ENCODE measurements around the gene ZRANB3. TPM values are rescaled to one million over a fixed set of nuclear protein-coding genes. Genes with fewer than 3 reads are reported as not detected.
"Not testable (repeated sequence)": the region's sequence is repeated elsewhere in the genome, so short reads cannot be mapped to it uniquely, and the experiment has no call there.

Gene ZRANB3
- total RNA-seq, 1 donor from 2014 or later, result 1.4 TPM

DNA sequence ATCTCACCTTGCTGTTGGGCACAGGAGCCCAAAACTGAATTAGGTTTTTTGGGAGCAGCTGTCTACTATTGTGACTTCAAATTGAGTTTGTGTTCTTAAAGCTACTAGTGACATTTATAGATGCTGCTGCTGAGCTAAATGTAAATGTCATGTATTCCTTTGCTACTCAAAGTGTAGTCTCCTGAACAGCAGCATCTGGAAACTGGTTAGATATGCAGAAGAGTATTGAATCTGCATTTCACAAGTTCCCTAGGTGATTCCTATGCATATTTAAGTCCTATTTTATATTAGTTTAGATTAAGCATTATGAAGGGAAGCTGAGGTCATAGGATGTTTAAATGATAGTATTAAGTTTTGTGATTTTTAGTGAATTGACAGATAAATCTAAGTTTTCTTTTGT, 411.4 kb downstream of the ZRANB3 start:
- Histone ChIP-seq H3K9me3 (replicated peaks) (no peaks in the 10 kb centered on the region), H3K4me1 (peaks cover 16% of the 10 kb centered on the region), H3K36me3 (peaks cover 36% of the 10 kb centered on the region), H3K27me3 (ENCODE audit: low read depth) (no peaks in the 10 kb centered on the region), H3K27ac (replicated peaks) (no peak overlapping the region), H3K4me3 (no peak overlapping the region)
- intact Hi-C loops (cut with micrococcal nuclease), result no loop called here
- TF ChIP-seq CTCF (IDR thresholded peaks at IDR 0.05; ENCODE audit: borderline replicate concordance), result no peak
- DNase-seq, result no peak

DNA sequence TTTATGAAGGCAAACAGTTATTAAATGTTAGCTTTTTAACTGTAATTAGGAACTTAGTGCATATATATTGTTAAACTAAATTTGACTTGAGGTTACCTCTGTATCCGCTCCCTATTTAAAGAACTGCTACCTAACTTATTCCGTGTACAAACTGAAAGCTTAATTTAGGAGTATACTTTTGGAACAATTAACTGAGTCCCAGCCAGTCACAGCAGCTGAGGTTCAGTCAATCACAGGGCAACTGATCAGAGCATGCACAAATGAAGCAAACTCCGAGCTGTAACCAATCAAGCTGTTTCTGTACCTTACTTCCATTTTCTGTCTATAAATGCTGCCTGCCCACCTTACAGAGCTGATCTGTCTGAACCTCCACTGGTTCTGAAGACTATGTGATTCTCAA, 417.7 kb downstream of the ZRANB3 start:
- no peak for DNase-seq
- Histone ChIP-seq H3K36me3 (peaks cover 44% of the 10 kb centered on the region), H3K4me3 (no peak overlapping the region), H3K9me3 (replicated peaks) (no peaks in the 10 kb centered on the region), H3K27me3 (ENCODE audit: low read depth) (no peaks in the 10 kb centered on the region), H3K4me1 (no peaks in the 10 kb centered on the region), H3K27ac (replicated peaks) (no peak overlapping the region)
- no peak for TF ChIP-seq CTCF (IDR thresholded peaks at IDR 0.05; ENCODE audit: borderline replicate concordance)
- intact Hi-C loops (cut with micrococcal nuclease), result no loop called here

- H3K9me3 ChIP-seq (replicated peaks); intact Hi-C loops (cut with micrococcal nuclease); H3K27me3 ChIP-seq (ENCODE audit: low read depth); H3K4me3 ChIP-seq; H3K27ac ChIP-seq (replicated peaks); H3K4me1 ChIP-seq; DNase-seq: not testable (repeated sequence)
- H3K36me3 ChIP-seq, result peaks cover 30% of the 10 kb centered on the region
Measured at GRCh38 chr2:135105513-135106316, 425.3 kb downstream of the ZRANB3 start.

GRCh38 chr2:135103843-135104242, 427.2 kb downstream of the ZRANB3 start:
- no peak for DNase-seq
- intact Hi-C loops (cut with micrococcal nuclease), result no loop called here
- no peak overlapping the region for H3K4me3 ChIP-seq
- TF ChIP-seq CTCF (IDR thresholded peaks at IDR 0.05; ENCODE audit: borderline replicate concordance), result no peak
- peaks cover 7% of the 10 kb centered on the region for H3K9me3 ChIP-seq (replicated peaks)
- H3K27ac ChIP-seq (replicated peaks), result no peak overlapping the region
- no peaks in the 10 kb centered on the region for H3K27me3 ChIP-seq (ENCODE audit: low read depth)
- H3K4me1 ChIP-seq, result peaks cover 20% of the 10 kb centered on the region
- peaks cover 21% of the 10 kb centered on the region for H3K36me3 ChIP-seq

DNA sequence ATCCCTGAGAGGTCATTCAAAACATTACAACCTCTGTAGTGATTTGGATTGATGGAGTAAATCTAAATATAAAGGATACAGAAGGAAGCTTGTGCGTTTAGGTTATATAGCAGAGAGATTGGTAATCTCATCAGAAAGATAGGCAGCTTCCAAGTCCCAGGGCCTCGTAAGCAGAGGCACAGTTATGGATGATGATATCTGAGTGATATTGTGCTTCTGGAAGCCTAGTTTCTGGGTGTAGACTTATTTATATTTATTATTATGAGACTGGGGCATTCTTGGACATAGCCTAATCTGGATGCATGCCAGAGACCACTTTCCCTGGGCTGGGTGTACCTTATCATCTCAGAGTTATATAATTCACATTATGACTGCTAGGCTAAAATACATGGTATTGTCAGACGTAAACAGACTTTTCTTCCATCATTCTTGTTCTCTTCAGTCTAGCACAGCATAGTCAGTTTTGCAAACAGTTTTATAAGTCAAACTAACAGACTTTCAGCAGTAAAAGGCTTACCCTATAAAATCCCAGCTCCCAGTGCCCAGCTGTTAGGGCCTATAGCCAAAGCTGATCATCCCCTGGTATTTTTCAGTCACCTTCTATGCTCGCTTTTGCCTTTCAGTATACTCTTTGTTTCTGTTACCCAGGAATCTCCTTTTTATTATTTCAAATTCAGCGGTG, 431.1 kb downstream of the ZRANB3 start:
- Histone ChIP-seq H3K4me1 (peaks cover 20% of the 10 kb centered on the region), H3K36me3 (peaks cover 12% of the 10 kb centered on the region), H3K27me3 (ENCODE audit: low read depth) (no peaks in the 10 kb centered on the region), H3K27ac (replicated peaks) (peak overlapping the region; percentile 33), H3K4me3 (peak overlapping the region; percentile 29), H3K9me3 (replicated peaks) (no peaks in the 10 kb centered on the region)
- intact Hi-C loops (cut with micrococcal nuclease), result no loop called here
- TF ChIP-seq CTCF (IDR thresholded peaks at IDR 0.05; ENCODE audit: borderline replicate concordance), result no peak
- no peak for DNase-seq
